Amniotic stem cell (primary cell): ENCODE results near the gene DNAJC28.
"Not testable (repeated sequence)": the region's sequence is repeated elsewhere in the genome, so short reads cannot be mapped to it uniquely, and the experiment has no call there.

Experiments used
- DNase-seq: peaks from one replicate; lab custom pipeline; 2025; lab: John Stamatoyannopoulos, UW

Gene DNAJC28

GRCh38 chr21:33491373-33492102, at the start of gene DNAJC28:
Gene DNAJC28, minus strand, starts transcription at chr21:33491716. Its CDS starts 2,323 bp downstream, at chr21:33489393.
- DNase-seq: peak; percentile 81

GRCh38 chr21:33541105-33541711, 49.7 kb upstream of the DNAJC28 start:
- DNase-seq: no peak

DNA sequence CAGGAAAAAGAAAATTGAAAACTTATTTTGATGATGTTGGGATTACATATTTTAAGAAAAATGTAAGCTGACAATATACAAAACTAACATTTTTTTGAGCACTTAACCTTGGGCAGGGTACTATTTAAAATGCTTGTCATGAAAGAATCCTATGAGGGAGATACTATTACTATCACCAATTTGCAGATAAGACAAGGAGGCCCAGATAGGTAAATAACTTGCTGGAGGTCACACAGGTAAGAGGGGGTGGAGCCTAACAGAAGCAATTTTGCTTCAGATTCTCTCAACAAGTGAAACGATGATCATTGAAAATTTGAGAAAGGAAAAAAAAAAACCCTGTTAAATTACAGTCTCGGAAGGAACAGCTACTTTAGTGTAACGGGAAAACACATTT, 49.2 kb upstream of the DNAJC28 start:
- no peak for DNase-seq

- DNase-seq: no peak
Measured at GRCh38 chr21:33539616-33540015, 48.1 kb upstream of the DNAJC28 start.

DNA sequence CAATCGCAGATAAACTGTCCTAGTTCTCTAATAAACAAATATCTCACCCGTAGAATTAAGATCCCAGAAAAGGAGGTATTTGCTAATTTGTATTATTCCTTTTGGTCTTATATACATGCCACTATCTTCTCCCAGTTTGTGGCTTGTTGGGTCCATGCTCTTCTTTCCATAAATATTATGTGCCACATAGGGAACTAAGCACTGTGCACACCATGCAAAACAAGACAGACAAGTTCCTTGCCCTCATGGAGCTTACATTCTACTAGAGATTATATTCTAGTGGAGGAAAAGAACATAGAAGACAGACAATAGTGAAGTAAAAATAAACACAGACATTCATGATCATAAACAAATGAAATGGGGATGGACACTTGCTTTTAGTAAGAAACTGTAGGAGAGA, 45.7 kb upstream of the DNAJC28 start:
- no peak for DNase-seq

GRCh38 chr21:33531007-33531406, 39.5 kb upstream of the DNAJC28 start:
- DNase-seq: no peak

DNA sequence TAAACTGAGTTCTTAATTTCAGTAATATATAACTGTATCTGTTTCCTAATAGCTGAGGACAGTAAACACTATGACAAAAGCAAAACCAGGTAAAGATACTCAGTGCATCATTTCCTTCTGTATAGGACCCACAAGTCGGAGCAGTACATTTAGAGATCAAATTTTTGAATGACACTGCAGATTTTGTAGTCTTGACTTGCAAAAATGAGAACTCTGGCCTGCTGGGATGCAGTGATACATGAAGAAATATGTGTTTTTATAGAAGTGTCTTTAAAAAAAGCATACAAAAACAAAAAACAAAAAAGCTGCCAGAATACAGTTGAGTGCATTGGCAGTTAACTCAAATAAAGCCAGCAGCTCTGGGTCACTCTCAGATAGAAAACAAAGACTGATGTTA, 31.4 kb upstream of the DNAJC28 start:
- no peak for DNase-seq

DNA sequence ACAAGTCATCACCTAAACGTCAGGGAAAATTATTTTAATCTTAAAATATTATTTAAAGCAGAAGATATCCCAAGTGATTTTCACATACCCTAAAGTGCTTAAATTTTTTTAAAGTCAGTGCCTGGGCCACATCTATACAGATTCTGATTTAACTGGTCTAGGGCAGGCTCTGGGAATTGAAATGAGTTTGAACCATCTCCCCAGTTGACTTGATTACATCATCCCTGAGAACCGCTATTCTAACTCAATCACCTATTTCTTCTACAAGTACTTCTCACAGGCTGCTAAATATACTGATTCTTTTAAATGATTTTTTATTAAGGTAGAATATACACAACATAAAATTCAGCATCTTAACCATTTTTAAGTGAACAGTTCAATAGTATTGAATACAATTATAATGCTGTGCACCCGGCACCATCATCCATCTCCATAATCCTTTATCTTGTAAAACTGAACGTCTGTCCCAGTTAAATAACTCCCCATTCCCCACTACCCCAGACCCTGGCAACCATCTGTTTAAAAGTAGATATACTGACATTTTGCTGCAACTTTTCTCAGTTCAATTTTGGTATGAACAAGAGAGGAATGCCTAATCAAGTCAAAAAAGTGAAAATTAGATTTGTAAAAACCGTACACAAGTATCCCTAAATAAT, 30.9 kb upstream of the DNAJC28 start:
- DNase-seq: no peak

- no peak for DNase-seq
Measured at GRCh38 chr21:33518899-33519298, 27.4 kb upstream of the DNAJC28 start.

GRCh38 chr21:33514229-33514628, 22.7 kb upstream of the DNAJC28 start:
- DNase-seq: no peak

DNA sequence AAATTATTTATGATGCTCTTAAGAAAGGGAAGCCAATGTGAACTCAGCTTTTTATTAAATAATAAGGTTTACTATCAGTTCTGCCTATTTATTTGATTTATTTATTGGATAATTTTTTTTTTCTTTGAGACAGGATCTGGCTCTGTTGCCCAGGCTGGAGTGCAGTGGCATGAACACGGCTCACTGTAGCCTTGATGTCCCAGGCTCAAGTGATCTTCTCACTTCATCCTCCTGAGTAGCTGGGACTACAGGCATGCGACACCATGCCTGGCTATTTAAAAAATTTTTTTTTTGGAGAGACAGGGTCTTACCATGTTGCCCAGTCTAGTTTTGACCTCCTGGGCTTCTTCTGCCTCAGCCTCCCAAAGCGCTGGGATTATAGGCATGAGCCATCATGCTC, 21.0 kb upstream of the DNAJC28 start:
- no peak for DNase-seq

- no peak for DNase-seq
Measured at GRCh38 chr21:33511639-33512038, 20.1 kb upstream of the DNAJC28 start.

DNA sequence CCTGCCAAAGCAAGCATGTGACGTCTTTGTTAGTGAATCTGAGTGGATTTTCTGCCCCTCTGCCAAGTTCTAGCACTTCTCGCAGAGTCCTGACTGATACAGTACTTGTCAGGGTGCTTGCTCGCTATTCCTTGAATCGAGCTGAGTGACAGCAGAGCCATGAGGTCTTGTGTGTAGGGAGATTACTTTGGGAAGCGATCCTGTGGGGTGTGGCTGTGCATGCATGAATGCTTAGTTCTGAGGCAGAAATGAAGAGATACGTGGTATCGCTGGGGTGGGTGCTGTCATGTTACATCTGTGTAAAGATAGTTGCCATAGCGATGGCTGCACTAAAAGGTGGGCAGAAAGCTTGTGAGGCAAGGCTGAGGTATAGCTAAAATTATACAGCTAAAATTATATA, 19.3 kb upstream of the DNAJC28 start:
- DNase-seq: no peak

DNA sequence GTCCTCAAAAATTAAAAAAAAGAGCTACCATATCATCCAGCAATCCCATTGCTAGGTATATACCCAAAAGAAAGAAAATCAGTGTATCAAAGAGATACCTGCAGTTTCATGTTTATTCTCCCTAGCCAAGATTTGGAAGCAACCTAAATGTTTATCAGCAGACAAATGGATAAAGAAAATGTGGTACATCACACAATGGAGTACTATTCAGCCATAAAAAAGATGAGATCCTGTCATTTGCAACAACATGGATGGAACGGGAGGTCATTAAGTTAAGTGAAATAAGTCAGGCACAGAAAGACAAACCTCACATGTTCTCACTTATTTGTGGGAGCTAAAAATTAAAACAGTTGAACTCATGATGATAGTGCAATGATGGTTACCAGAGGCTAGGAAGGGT, 15.5 kb upstream of the DNAJC28 start:
- DNase-seq: not testable (repeated sequence)

- no peak for DNase-seq
Measured at GRCh38 chr21:33505833-33506232, 14.3 kb upstream of the DNAJC28 start.

- DNase-seq: no peak
Measured at GRCh38 chr21:33496345-33496744, 4.8 kb upstream of the DNAJC28 start.

DNA sequence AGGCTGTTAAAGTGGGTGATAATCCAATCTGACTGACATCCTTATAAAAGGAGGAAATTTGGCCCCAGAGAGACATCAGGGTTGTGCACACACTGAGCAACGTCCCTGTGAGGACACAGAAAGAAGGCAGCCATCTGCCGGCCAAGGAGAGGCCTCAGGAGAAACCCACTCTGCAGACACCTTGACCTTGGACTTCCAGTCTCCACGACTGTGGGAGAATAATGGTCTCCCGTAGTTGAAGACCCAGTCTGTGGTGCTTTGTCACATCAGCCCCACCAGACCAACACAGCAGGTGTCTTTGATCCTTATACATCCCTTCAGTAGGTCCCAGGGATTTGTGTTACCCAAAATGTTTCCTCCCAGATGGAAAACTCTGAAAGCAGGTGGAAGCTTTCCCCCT, 4.2 kb upstream of the DNAJC28 start:
- DNase-seq: no peak

GRCh38 chr21:33493756-33494155, 2.2 kb upstream of the DNAJC28 start:
- DNase-seq: no peak

GRCh38 chr21:33492571-33492970, 1.1 kb upstream of the DNAJC28 start:
- DNase-seq: no peak

DNA sequence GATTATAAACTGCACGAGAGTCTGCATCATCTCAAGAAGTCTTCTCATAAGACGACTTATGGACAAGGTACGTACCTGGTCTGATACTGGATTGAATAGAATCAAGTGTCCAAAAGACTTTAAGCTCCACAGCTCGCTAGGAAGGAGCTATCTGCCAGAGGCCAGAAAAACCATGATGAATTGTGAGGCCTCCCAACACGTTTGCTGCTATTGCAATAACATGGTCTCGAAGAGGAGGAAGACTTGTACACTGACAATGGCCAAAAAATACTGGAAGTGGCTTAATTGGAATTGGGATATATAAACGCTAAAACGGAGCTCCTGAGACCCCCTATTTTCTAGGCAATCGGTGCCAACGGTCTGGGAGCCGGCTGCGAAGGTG, 534 bp downstream of the DNAJC28 start:
- DNase-seq: no peak

DNA sequence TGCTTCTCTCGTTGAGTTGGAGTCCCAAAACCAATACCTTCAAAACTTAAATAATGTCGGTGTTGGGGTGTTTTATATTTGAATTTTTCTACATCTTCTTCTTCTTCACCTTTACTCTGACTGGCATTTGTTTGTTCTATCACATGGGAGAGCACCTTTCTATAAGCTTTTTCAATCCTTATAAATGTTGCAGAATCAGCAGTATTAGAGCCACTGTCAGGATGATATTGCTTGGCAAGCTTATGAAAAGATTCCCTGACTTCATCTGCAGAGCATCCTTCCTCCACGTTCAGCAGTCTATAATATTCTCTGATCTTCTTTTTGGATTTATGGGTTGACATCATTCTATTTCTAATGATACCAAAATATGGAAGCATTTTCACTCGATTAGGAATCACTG, 2.6 kb downstream of the DNAJC28 start:
- no peak for DNase-seq

GRCh38 chr21:33487996-33488395, 3.5 kb downstream of the DNAJC28 start:
- DNase-seq: no peak

DNA sequence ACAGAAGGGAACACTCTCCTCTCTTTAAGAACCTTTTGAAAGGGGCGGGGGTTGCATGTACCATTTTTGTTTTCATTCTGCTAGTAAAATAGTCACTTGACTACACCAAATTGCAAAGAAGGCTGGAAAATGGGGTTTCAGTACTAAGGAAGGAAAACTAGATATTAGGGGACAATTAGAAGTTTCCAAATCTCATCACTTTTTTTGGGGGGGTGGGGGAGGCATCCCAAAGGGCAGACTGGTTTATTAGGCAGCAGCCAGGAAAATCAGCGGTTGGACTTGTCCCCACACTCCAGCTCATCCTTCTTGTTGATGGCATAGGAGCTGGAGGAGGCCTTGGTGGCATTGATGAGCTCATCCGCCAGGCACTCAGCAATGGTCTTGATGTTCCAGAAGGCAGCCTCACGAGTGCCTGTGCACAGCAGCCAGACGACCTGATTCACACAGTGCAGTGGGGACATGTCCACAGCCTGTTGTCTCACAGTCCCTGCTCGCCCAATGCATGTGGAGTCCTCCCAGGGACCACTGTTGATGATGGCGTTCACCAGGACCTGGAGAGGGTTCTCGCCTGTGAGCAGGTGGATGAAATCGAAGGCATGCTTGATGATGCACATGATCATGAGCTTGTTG, 10.1 kb downstream of the DNAJC28 start:
- no peak for DNase-seq
